ENCODE data around the gene FBXO42. TPM values are rescaled to one million over a fixed set of nuclear protein-coding genes. Genes with fewer than 3 reads are reported as not detected.

The FBXO42 gene
- total RNA-seq, 1 experiment from 2014 or later, result 11.3 TPM

DNA sequence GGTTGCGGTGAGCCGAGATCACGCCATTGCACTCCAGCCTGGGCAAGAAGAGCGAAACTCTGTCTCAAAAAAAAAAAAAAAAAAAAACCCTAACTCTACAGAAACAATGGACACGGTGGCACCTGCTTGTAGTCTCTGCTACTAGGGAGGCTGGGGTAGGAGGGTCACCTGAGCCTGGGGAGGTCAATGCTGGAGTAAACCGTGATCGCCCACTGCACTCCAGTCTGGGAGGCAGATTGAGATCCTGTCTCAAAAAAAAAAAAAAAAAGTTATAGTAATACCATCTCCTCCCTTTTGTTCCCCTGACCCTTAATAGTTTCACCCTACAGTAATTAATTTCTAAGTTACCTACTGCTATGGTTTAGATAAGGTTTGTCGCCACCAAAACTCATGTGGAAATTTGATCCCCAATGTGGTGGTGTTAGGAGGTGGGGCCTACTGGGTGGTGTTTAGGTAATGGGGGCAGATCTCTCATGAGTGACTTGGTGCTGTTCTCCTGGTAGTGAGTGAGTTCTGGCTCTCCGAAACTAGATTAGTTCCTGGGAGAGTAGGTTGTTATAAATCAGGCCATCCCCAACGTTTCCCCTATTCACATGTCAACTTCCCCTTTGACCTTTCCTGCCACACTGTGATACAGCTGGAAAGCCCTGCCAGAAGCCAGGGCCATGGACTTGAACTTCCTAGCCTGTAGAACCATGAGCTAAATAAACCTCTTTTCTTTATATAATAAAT is 9.8 kb downstream of the FBXO42 start:
- TF ChIP-seq, protein P1, sequence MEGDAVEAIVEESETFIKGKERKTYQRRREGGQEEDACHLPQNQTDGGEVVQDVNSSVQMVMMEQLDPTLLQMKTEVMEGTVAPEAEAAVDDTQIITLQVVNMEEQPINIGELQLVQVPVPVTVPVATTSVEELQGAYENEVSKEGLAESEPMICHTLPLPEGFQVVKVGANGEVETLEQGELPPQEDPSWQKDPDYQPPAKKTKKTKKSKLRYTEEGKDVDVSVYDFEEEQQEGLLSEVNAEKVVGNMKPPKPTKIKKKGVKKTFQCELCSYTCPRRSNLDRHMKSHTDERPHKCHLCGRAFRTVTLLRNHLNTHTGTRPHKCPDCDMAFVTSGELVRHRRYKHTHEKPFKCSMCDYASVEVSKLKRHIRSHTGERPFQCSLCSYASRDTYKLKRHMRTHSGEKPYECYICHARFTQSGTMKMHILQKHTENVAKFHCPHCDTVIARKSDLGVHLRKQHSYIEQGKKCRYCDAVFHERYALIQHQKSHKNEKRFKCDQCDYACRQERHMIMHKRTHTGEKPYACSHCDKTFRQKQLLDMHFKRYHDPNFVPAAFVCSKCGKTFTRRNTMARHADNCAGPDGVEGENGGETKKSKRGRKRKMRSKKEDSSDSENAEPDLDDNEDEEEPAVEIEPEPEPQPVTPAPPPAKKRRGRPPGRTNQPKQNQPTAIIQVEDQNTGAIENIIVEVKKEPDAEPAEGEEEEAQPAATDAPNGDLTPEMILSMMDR (IDR thresholded peaks at IDR 0.05; ENCODE audit: insufficient read depth in 1 of 2, low read depth in 1 of 2, low read length in 1 of 2, severe bottlenecking in 1 of 2, unreplicated experiment in 1 of 2), result no peak
- no peak for DNase-seq
- BruUV-seq (replicated peaks), result no TSS peak
- intact Hi-C loops (cut with micrococcal nuclease; ENCODE audit: unreplicated experiment), result no loop called here
- Mint-ChIP-seq H3K27me3 (ENCODE audit: insufficient read depth, unreplicated experiment) (no peaks in the 10 kb centered on the region), H3K4me1 (ENCODE audit: low read depth, unreplicated experiment) (no peaks in the 10 kb centered on the region), H3K4me3 (ENCODE audit: unreplicated experiment) (no peak overlapping the region), H3K27ac (ENCODE audit: unreplicated experiment) (no peak overlapping the region), H3K36me3 (ENCODE audit: insufficient read depth, unreplicated experiment) (peaks cover 7% of the 10 kb centered on the region), H3K9me3 (ENCODE audit: unreplicated experiment) (no peaks in the 10 kb centered on the region)
- Histone ChIP-seq H3K27me3 (replicated peaks; ENCODE audit: control insufficient read depth, insufficient read depth, low read length) (no peaks in the 10 kb centered on the region), H3K4me3 (ENCODE audit: low read depth, low read length) (no peak overlapping the region), H3K36me3 (ENCODE audit: control insufficient read depth, insufficient read depth, low read length) (no peaks in the 10 kb centered on the region), H3K4me1 (no peaks in the 10 kb centered on the region), H3K9me3 (no peaks in the 10 kb centered on the region)
- CTCF ChIA-PET, result no interaction called here
- POLR2A ChIA-PET, result no interaction called here

DNA sequence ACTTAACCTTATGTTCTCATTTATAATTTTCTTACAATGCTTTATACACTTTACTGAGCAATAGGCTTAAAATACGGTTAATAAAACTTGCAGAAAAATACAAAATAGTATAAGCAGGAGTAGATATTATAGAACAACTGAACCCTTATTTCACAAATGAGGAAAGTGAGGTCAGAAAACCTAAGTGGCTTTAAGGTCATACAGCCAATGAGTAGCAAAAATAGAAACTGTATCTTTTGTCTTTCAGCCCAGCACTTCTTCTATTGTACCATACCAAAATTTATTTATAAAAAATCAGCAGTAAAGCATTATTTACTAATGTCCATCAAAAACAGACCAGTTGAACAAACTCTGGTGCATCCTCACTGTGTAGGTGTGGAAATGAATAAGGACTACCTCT is 11.6 kb downstream of the FBXO42 start:
- intact Hi-C loops (cut with micrococcal nuclease; ENCODE audit: unreplicated experiment), result no loop called here
- Histone ChIP-seq H3K36me3 (ENCODE audit: control insufficient read depth, insufficient read depth, low read length) (no peaks in the 10 kb centered on the region), H3K9me3 (no peaks in the 10 kb centered on the region), H3K4me3 (ENCODE audit: low read depth, low read length) (no peak overlapping the region), H3K4me1 (no peaks in the 10 kb centered on the region), H3K27me3 (replicated peaks; ENCODE audit: control insufficient read depth, insufficient read depth, low read length) (no peaks in the 10 kb centered on the region)
- DNase-seq, result no peak
- no peak overlapping the region for H3K27ac Mint-ChIP-seq (ENCODE audit: unreplicated experiment)
- peaks cover 7% of the 10 kb centered on the region for H3K4me1 Mint-ChIP-seq (ENCODE audit: low read depth, unreplicated experiment)
- H3K27me3 Mint-ChIP-seq (ENCODE audit: insufficient read depth, unreplicated experiment), result no peaks in the 10 kb centered on the region
- CTCF ChIA-PET, result interaction anchor here (0.7 kb wide), 1 partner anchor 258 kb away, joined by 4 read pairs; no protein-coding TSS in a partner anchor
- TF ChIP-seq, protein P1 (IDR thresholded peaks at IDR 0.05; ENCODE audit: insufficient read depth in 1 of 2, low read depth in 1 of 2, low read length in 1 of 2, severe bottlenecking in 1 of 2, unreplicated experiment in 1 of 2), result no peak
- BruUV-seq (replicated peaks), result no TSS peak
- peaks cover 7% of the 10 kb centered on the region for H3K36me3 Mint-ChIP-seq (ENCODE audit: insufficient read depth, unreplicated experiment)
- no peaks in the 10 kb centered on the region for H3K9me3 Mint-ChIP-seq (ENCODE audit: unreplicated experiment)
- no peak overlapping the region for H3K4me3 Mint-ChIP-seq (ENCODE audit: unreplicated experiment)
- POLR2A ChIA-PET, result interaction anchor here (0.7 kb wide), 1 partner anchor 176 kb away, joined by 8 read pairs; no protein-coding TSS in a partner anchor

DNA sequence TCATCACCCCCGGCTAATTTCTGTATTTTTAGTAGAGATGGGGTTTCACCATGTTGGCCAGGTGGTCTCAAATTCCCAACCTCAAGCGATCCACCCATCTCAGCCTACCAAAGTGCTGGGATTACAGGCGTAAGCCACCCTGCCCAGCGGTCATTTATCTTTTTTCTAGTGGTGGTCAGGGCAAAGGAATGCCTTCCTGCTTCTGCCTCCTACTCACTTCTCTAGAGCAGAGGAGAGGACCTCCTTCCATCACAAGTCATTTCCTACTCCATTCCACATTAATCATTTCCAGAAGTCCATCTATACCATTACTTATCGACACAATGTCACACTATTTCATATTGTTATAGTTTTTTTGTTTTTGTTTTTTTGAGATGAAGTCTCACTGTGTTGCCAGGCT is 13.3 kb downstream of the FBXO42 start:
- CTCF ChIA-PET, result no interaction called here
- Histone ChIP-seq H3K4me1 (0 out of 2 replicates have a peak, but pooled peaks cover 4% of the 10 kb centered on the region), H3K27me3 (replicated peaks; ENCODE audit: control insufficient read depth, insufficient read depth, low read length) (no peaks in the 10 kb centered on the region), H3K9me3 (no peaks in the 10 kb centered on the region), H3K4me3 (ENCODE audit: low read depth, low read length) (no peak overlapping the region), H3K36me3 (ENCODE audit: control insufficient read depth, insufficient read depth, low read length) (no peaks in the 10 kb centered on the region)
- Mint-ChIP-seq H3K27me3 (ENCODE audit: insufficient read depth, unreplicated experiment) (no peaks in the 10 kb centered on the region), H3K36me3 (ENCODE audit: insufficient read depth, unreplicated experiment) (peaks cover 7% of the 10 kb centered on the region), H3K27ac (ENCODE audit: unreplicated experiment) (no peak overlapping the region), H3K4me3 (ENCODE audit: unreplicated experiment) (no peak overlapping the region), H3K4me1 (ENCODE audit: low read depth, unreplicated experiment) (peaks cover 7% of the 10 kb centered on the region), H3K9me3 (ENCODE audit: unreplicated experiment) (no peaks in the 10 kb centered on the region)
- no peak for DNase-seq
- no TSS peak for BruUV-seq (replicated peaks)
- POLR2A ChIA-PET, result no interaction called here
- TF ChIP-seq, protein P1 (IDR thresholded peaks at IDR 0.05; ENCODE audit: insufficient read depth in 1 of 2, low read depth in 1 of 2, low read length in 1 of 2, severe bottlenecking in 1 of 2, unreplicated experiment in 1 of 2), result no peak
- intact Hi-C loops (cut with micrococcal nuclease; ENCODE audit: unreplicated experiment), result no loop called here

Measured in Caco-2 (cell line).